ENCODE results near the gene NADSYN1. TPM values are rescaled to one million over a fixed set of nuclear protein-coding genes. Genes with fewer than 3 reads are reported as not detected.

Gene NADSYN1
- total and polyA plus RNA-seq, 4 experiments from 2014 or later: 35.9 to 243 (median 136) TPM

DNA sequence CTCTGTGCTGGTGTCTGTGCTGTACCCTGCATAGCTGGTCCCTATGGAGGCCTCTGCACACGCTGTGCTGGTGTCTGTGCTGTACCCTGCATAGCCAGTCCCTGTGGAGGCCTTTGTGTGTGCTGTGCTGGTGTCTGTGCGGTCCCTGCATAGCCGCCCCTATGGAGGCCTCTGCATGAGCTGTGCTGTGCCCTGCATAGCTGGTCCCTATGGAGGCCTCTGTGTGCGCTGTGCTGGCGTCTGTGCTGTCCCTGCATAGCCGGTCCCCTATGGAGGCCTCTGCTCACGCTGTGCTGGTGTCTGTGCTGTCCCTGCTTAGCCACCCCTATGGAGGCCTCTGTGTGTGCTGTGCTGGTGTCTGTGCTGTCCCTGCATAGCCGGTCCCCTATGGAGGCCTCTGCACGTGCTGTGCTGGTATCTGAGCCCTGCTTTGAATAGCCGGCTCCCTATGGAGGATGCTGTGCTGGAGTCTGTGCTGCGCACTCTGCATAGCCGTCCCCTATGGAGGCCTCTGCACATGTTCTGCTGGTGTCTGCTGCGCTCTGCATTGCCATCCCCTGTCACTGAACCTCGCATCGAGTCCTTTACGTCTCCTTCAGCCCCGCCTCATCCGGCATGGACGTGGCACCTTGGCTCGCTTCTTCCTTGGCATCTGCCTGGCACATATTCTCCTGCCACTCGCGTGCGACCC is 6.2 kb downstream of the NADSYN1 start:
- DNase-seq: no peak
- no peaks in the 10 kb centered on the region for H3K9me3 ChIP-seq (ENCODE audit: control insufficient read depth in 1 of 2, low read length in 2 of 2)
- no peak overlapping the region for H3K4me3 ChIP-seq (ENCODE audit: low read length in 2 of 2)
- H3K27me3 ChIP-seq (ENCODE audit: insufficient read depth, low read length): no peaks in the 10 kb centered on the region
- peaks cover 68 to 90% of the 10 kb centered on the region in 2 donors for H3K36me3 Mint-ChIP-seq
- H3K9me3 Mint-ChIP-seq: no peaks in the 10 kb centered on the region
- H3K4me3 Mint-ChIP-seq: peak overlapping the region in 1 of 8 donors; percentile 9
- intact Hi-C loops (cut with micrococcal nuclease): no loop called here
- peaks cover 13 to 19% (median 16%) of the 10 kb centered on the region in 4 donors for H3K4me1 Mint-ChIP-seq
- no peaks in the 10 kb centered on the region for H3K27me3 Mint-ChIP-seq
- peaks cover 9% of the 10 kb centered on the region for H3K4me1 ChIP-seq (ENCODE audit: insufficient read depth, low read length)
- H3K27ac Mint-ChIP-seq: peak overlapping the region in 1 of 7 donors; percentile 12
- H3K36me3 ChIP-seq (ENCODE audit: insufficient read depth, low read length): peaks cover 88% of the 10 kb centered on the region
- ChIA-PET CTCF (ENCODE audit: partially characterized antibody) (no interaction called here), POLR2A (ENCODE audit: partially characterized antibody) (interaction anchor here (1.5 kb wide), 1 partner anchor 10 kb away, joined by 3 read pairs; no protein-coding TSS in a partner anchor)
- H3K27ac ChIP-seq (ENCODE audit: low read depth, low read length): no peak overlapping the region

DNA sequence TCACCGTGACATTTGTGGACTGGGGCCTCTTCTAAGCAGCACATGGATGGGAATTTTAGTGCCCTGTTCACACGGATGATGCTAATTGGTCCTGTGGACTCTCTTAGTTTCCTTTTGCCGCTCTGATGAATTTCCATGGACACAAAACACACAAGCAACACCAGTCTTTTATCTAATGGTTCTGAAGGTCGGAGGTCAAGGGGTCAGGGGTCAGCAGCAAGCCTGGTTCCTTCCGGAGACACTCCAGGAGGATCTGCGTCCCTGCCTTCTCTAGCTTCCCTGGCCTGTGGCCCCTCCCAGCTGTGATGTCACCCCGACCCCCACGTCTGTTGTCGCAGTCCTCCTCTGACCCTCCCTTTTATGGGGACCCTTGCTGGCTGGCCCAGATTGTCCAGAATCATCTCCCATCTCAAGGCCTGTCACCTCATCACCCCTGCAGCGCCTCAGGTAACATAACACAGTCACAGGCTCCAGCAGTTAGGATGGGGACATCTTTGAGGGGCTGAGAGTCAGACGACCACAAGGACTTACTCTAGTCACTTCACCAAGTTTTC is 6.8 kb downstream of the NADSYN1 start:
- no peak overlapping the region for H3K27ac Mint-ChIP-seq
- Histone ChIP-seq H3K27ac (ENCODE audit: low read depth, low read length) (no peak overlapping the region), H3K9me3 (ENCODE audit: control insufficient read depth in 1 of 2, low read length in 2 of 2) (no peaks in the 10 kb centered on the region), H3K36me3 (ENCODE audit: insufficient read depth, low read length) (peaks cover 90% of the 10 kb centered on the region), H3K4me1 (ENCODE audit: insufficient read depth, low read length) (peaks cover 3% of the 10 kb centered on the region), H3K27me3 (ENCODE audit: insufficient read depth, low read length) (no peaks in the 10 kb centered on the region), H3K4me3 (ENCODE audit: low read length in 2 of 2) (no peak overlapping the region)
- POLR2A ChIA-PET (ENCODE audit: partially characterized antibody): no interaction called here
- no peak overlapping the region for H3K4me3 Mint-ChIP-seq
- peaks cover 68 to 90% of the 10 kb centered on the region in 2 donors for H3K36me3 Mint-ChIP-seq
- H3K9me3 Mint-ChIP-seq: no peaks in the 10 kb centered on the region
- intact Hi-C loops (cut with micrococcal nuclease): no loop called here
- H3K27me3 Mint-ChIP-seq: no peaks in the 10 kb centered on the region
- DNase-seq: no peak
- CTCF ChIA-PET (ENCODE audit: partially characterized antibody): no interaction called here
- H3K4me1 Mint-ChIP-seq: peaks cover 8 to 13% (median 11%) of the 10 kb centered on the region in 4 donors

DNA sequence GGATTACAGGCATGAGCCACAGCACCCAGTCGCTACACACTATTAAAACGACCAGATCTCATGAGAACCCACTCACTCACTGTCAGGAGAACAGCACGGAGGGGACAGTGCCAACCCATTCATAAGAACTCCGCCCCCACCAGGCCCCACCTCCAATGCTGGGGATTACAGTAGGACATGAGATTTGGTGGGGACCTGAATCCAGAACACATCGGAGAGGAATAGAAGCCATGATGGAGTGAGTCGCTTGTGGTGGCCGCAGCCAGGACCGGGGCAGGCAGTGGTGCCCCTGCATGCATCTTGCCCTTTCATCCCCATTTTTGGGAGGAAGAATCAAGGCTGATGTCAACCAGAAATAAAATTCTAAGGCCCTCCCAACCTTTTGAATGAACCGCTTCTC is 8.7 kb downstream of the NADSYN1 start:
- ChIA-PET POLR2A (ENCODE audit: partially characterized antibody) (no interaction called here), CTCF (ENCODE audit: partially characterized antibody) (no interaction called here)
- Mint-ChIP-seq H3K4me1 (peaks cover 0 to 4% (median 0%) of the 10 kb centered on the region in 4 donors), H3K36me3 (peaks cover 59 to 80% of the 10 kb centered on the region in 2 donors), H3K27me3 (no peaks in the 10 kb centered on the region), H3K9me3 (no peaks in the 10 kb centered on the region), H3K27ac (no peak overlapping the region), H3K4me3 (no peak overlapping the region)
- no peak for DNase-seq
- no peak overlapping the region for H3K27ac ChIP-seq (ENCODE audit: low read depth, low read length)
- no peaks in the 10 kb centered on the region for H3K27me3 ChIP-seq (ENCODE audit: insufficient read depth, low read length)
- H3K4me1 ChIP-seq (ENCODE audit: insufficient read depth, low read length): no peaks in the 10 kb centered on the region
- H3K4me3 ChIP-seq (ENCODE audit: low read length in 2 of 2): no peak overlapping the region
- peaks cover 86% of the 10 kb centered on the region for H3K36me3 ChIP-seq (ENCODE audit: insufficient read depth, low read length)
- no peaks in the 10 kb centered on the region for H3K9me3 ChIP-seq (ENCODE audit: control insufficient read depth in 1 of 2, low read length in 2 of 2)
- intact Hi-C loops (cut with micrococcal nuclease): no loop called here

DNA sequence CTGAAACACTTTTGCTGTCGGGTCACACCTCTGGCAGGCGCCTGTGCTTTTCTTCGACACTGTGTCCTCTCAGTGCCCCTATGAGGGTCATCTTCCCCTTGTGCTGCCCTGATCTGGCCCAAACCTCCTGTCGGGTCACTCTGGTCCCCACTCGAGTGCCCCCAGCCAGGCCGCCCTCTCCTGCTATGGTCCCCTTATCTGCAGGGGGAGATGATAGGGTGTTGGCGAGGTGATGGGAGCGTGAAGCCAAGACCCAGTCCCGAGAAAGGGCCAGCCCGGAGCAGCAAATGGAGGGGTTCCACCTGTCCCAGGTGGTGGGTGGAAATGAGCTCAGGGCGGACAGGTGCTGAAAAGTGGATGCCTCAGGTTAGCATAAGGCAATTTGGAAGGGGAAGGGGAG is 9.7 kb downstream of the NADSYN1 start:
- Mint-ChIP-seq H3K27me3 (no peaks in the 10 kb centered on the region), H3K4me1 (peaks cover 0 to 2% (median 0%) of the 10 kb centered on the region in 4 donors), H3K9me3 (no peaks in the 10 kb centered on the region), H3K36me3 (peaks cover 60 to 80% of the 10 kb centered on the region in 2 donors), H3K4me3 (no peak overlapping the region), H3K27ac (peak overlapping the region in 1 of 7 donors; percentile 64)
- ChIA-PET POLR2A (ENCODE audit: partially characterized antibody) (interaction anchor here (1.7 kb wide), 1 partner anchor 10 kb away, joined by 8 read pairs; the partner anchor contains the start of gene NADSYN1), CTCF (ENCODE audit: partially characterized antibody) (no interaction called here)
- H3K4me1 ChIP-seq (ENCODE audit: insufficient read depth, low read length): no peaks in the 10 kb centered on the region
- intact Hi-C loops (cut with micrococcal nuclease): no loop called here
- H3K27me3 ChIP-seq (ENCODE audit: insufficient read depth, low read length): no peaks in the 10 kb centered on the region
- no peaks in the 10 kb centered on the region for H3K9me3 ChIP-seq (ENCODE audit: control insufficient read depth in 1 of 2, low read length in 2 of 2)
- no peak overlapping the region for H3K4me3 ChIP-seq (ENCODE audit: low read length in 2 of 2)
- DNase-seq: no peak
- no peak overlapping the region for H3K27ac ChIP-seq (ENCODE audit: low read depth, low read length)
- peaks cover 82% of the 10 kb centered on the region for H3K36me3 ChIP-seq (ENCODE audit: insufficient read depth, low read length)

DNA sequence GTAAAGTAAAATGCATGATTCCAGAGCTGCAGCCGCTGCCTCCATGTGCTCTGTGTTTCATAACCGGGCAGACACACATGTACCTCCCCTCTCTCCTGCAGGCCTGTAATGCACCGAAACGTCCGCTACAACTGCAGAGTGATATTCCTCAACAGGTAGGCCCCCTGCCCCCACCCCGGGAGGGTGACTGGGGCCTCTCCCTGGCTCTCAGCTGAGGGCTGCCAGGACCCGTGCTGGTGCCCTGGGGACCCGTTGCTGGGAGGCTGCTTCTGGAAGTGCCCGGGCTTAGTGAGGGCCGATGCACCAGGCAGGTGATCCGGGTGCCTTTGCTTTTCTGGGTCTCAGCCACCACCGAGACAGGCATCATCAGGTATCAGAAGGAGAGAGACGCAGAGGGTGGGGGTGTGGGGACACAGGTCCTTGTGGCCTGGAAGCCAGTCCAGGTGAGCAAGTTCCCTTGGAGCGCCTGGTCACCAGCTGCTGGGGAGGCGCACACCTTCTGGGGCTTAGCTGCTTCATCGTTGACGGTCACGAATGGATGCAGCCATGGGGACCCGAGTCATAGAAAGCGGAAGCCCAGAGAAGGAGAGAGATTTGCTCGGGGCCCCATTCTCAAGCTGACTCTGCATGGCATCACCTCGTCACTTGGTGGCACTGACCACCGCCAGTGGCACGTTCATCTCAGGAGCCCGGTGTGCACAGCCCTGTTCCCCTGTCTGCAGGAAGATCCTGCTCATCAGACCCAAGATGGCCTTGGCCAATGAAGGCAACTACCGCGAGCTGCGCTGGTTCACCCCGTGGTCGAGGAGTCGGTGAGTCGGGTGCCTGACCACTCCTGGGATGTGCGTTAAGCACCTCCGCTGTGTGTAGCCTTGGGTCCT is 10.6 kb downstream of the NADSYN1 start:
- no peak for DNase-seq
- Mint-ChIP-seq H3K9me3 (no peaks in the 10 kb centered on the region), H3K27me3 (no peaks in the 10 kb centered on the region), H3K27ac (peak overlapping the region in 2 of 7 donors; percentile 64 to 77), H3K4me1 (peaks cover 0 to 4% (median 0%) of the 10 kb centered on the region in 4 donors), H3K4me3 (no peak overlapping the region), H3K36me3 (peaks cover 63 to 79% of the 10 kb centered on the region in 2 donors)
- CTCF ChIA-PET (ENCODE audit: partially characterized antibody): no interaction called here
- intact Hi-C loops (cut with micrococcal nuclease): no loop called here
- Histone ChIP-seq H3K36me3 (ENCODE audit: insufficient read depth, low read length) (peaks cover 74% of the 10 kb centered on the region), H3K9me3 (ENCODE audit: control insufficient read depth in 1 of 2, low read length in 2 of 2) (no peaks in the 10 kb centered on the region), H3K27ac (ENCODE audit: low read depth, low read length) (no peak overlapping the region), H3K27me3 (ENCODE audit: insufficient read depth, low read length) (no peaks in the 10 kb centered on the region), H3K4me1 (ENCODE audit: insufficient read depth, low read length) (no peaks in the 10 kb centered on the region), H3K4me3 (ENCODE audit: low read length in 2 of 2) (no peak overlapping the region)
- POLR2A ChIA-PET (ENCODE audit: partially characterized antibody): interaction anchor here (1.7 kb wide), 1 partner anchor 11 kb away, joined by 8 read pairs; the partner anchor contains the start of gene NADSYN1

DNA sequence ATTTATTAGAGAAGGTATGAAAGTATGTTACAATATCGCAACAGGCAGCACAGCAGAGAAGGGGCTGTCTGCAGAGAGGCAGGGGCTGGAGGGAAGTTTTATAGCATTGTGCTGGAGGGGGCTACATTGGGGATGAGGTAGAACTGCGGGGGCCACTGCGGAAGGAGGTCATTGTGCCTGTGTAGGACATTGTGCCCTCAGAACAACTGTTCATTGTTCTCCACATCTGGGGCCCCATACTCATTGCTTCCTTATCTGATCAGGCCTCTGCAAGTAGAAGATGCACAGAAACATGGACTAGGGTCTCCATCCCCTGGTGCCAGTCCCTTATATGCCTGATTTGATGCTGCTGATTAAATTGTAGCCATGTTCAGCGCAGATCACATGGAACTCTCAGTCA is 12.1 kb downstream of the NADSYN1 start:
- intact Hi-C loops (cut with micrococcal nuclease): no loop called here
- no peak for DNase-seq
- ChIA-PET CTCF (ENCODE audit: partially characterized antibody) (no interaction called here), POLR2A (ENCODE audit: partially characterized antibody) (no interaction called here)
- Histone ChIP-seq H3K9me3 (ENCODE audit: control insufficient read depth in 1 of 2, low read length in 2 of 2) (no peaks in the 10 kb centered on the region), H3K27ac (ENCODE audit: low read depth, low read length) (no peak overlapping the region), H3K36me3 (ENCODE audit: insufficient read depth, low read length) (peaks cover 60% of the 10 kb centered on the region), H3K4me1 (ENCODE audit: insufficient read depth, low read length) (no peaks in the 10 kb centered on the region), H3K4me3 (ENCODE audit: low read length in 2 of 2) (no peak overlapping the region), H3K27me3 (ENCODE audit: insufficient read depth, low read length) (no peaks in the 10 kb centered on the region)
- no peak overlapping the region for H3K4me3 Mint-ChIP-seq
- H3K27ac Mint-ChIP-seq: peak overlapping the region in 1 of 7 donors; percentile 29
- peaks cover 62 to 77% of the 10 kb centered on the region in 2 donors for H3K36me3 Mint-ChIP-seq
- peaks cover 0 to 4% (median 0%) of the 10 kb centered on the region in 4 donors for H3K4me1 Mint-ChIP-seq
- H3K9me3 Mint-ChIP-seq: no peaks in the 10 kb centered on the region
- no peaks in the 10 kb centered on the region for H3K27me3 Mint-ChIP-seq

DNA sequence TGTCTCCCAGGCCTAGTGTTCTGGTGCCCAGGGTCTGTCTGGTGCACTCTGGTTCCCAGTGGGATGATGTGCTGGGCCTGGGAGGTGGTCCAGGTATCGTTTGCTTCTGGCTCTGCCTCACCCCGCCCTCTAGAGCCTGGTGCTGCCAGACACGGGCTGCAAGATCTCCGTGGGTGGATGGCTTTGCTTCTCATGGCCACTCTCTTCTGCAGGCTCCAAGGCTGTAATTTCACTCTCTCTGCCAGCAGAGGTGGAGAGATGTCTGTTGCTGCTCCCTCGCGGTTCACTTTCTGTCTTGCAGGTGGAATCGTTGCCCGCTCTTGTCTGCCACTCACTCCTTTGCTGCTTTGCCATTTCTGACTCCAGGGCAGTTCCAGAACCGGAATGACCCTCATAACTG is 13.4 kb downstream of the NADSYN1 start:
- no peak overlapping the region for H3K4me3 ChIP-seq (ENCODE audit: low read length in 2 of 2)
- no peaks in the 10 kb centered on the region for H3K9me3 ChIP-seq (ENCODE audit: control insufficient read depth in 1 of 2, low read length in 2 of 2)
- Mint-ChIP-seq H3K4me1 (peaks cover 0 to 4% (median 0%) of the 10 kb centered on the region in 4 donors), H3K4me3 (no peak overlapping the region), H3K27me3 (no peaks in the 10 kb centered on the region), H3K27ac (peak overlapping the region in 1 of 7 donors; percentile 61), H3K9me3 (no peaks in the 10 kb centered on the region), H3K36me3 (peaks cover 52 to 74% of the 10 kb centered on the region in 2 donors)
- intact Hi-C loops (cut with micrococcal nuclease): no loop called here
- peaks cover 49% of the 10 kb centered on the region for H3K36me3 ChIP-seq (ENCODE audit: insufficient read depth, low read length)
- no peaks in the 10 kb centered on the region for H3K4me1 ChIP-seq (ENCODE audit: insufficient read depth, low read length)
- no peak for DNase-seq
- no peaks in the 10 kb centered on the region for H3K27me3 ChIP-seq (ENCODE audit: insufficient read depth, low read length)
- POLR2A ChIA-PET (ENCODE audit: partially characterized antibody): no interaction called here
- CTCF ChIA-PET (ENCODE audit: partially characterized antibody): no interaction called here
- no peak overlapping the region for H3K27ac ChIP-seq (ENCODE audit: low read depth, low read length)

All from CD4-positive, alpha-beta memory T cell (primary cell).